GM18858 (cell line): ENCODE measurements around the gene SKAP1.
"Not testable (repeated sequence)": the region's sequence is repeated elsewhere in the genome, so short reads cannot be mapped to it uniquely, and the experiment has no call there.

Experiments
- ATAC-seq: cut with Tn5 transposase; IDR thresholded peaks from one replicate; pipeline ENCODE4 v1.9.1; 2021; ENCODE audit not compliant: unreplicated experiment

SKAP1 gene

DNA sequence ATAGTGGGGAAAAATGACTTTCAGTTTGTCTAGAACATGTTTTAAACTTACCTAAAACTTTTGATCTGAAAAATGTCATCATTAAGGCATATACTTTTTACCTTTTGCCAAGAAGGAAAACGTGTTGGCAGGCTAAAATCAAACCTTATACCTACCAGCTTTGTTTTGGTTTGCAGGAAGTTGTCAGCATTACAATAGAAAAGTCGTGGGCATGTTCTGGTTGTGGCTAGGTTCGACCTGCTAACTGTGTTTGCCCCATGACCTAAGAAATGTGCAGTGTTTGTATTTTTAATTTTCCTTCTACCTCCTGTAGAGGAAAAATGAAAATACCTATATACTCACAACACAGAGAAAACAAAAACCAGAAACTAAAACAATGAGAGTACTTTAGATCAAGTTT is 13.0 kb downstream of the SKAP1 start:
- ATAC-seq, result no peak

DNA sequence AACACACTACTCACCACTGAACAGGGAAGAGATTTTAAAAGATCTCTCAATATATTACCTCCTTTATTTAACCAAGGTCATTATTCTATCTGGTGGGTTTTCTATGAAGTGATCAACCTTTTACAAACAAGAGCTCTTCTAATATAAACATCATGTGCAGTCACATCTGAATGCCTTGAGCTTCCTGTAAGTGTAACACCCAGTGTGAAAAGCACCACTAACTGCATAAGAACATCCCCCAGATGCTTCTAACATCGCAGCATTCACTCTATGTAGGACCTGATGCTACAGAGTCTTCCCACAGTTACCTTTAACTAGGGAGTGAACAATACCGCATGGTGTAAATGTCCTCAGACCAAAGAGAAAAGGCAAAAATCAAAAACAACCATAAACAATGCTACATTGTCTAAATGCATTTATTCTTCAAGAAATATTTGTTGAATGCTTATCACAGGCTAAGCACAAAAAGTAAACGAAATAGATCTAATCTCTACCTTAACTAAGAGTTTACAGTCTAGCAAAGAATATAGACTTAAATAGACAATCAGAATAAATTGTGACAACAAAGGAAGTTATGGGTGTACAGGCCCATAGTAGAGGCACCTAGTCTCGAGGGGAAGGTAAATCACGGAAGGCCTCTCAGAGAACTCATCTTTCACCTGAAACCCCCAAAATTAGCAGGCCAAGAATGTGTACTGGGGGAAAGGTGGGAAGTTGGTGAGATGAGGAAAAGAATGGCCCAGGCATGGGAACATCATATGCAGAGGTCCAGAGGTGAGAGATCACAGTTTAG is 16.2 kb downstream of the SKAP1 start:
- ATAC-seq, result no peak

- no peak for ATAC-seq
These were observed 17.2 kb downstream of the SKAP1 start for GRCh38 chr17:48412841-48413240.

GRCh38 chr17:48410821-48411220 is 19.2 kb downstream of the SKAP1 start:
- ATAC-seq, result not testable (repeated sequence)

DNA sequence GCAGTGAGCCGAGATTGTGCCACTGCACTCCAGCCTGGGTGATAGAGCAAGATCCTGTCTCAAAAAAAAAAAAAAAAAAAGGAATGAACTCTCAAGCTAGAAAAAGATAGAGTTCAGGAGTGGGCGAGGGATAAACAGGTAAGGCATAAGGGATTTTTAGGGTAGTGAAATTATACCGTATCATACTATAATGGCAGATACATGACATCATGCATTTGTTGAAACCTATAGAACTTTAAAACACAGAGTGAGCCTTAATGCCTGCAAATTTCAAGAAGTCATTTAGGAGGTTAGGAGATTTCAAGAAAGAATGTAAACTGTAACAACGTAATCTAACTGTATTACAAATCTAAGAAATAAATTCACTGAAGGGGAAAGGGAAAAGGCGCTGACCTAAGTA is 20.4 kb downstream of the SKAP1 start:
- ATAC-seq, result no peak

GRCh38 chr17:48406936-48407567 is 23.0 kb downstream of the SKAP1 start:
- ATAC-seq, result no peak

DNA sequence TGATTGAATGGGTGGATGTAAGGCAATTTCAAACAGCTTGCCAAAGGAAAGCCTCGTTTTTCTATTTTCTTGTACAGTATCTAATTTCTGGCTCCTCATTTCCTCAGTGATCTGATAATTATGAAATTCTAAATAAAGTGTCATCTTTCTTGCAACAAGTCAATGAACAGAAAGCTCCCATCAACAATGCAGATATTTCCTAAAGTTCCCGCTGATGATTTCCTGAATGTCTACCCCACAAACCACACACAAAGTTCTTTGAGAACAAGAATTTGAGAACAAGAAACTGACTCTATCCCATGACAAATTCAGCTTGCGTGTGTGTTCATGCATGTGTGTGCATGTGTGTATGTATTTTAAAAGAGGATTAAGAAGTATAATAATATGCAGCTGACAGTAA is 35.2 kb downstream of the SKAP1 start:
- ATAC-seq, result no peak

DNA sequence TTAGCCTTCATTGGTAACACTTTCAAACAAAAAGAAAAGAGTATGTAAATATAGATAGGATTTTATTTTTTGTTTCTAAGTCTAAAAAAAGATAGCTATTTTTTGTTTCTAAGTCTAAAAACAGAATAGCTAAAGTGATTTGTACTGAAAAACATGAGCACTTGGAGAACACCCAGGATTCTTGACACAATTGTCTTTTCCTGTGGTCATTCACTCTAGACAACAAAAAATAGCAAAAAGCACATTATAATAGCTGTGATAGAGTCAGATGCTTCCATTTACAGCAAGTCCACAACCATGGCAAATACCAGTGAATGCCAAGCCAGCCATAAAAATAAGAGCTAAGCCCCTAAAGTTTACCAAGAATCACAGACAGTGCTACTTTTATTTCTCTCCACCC is 36.7 kb downstream of the SKAP1 start:
- no peak for ATAC-seq

- no peak for ATAC-seq
These were observed 37.2 kb downstream of the SKAP1 start for GRCh38 chr17:48392857-48393256.

DNA sequence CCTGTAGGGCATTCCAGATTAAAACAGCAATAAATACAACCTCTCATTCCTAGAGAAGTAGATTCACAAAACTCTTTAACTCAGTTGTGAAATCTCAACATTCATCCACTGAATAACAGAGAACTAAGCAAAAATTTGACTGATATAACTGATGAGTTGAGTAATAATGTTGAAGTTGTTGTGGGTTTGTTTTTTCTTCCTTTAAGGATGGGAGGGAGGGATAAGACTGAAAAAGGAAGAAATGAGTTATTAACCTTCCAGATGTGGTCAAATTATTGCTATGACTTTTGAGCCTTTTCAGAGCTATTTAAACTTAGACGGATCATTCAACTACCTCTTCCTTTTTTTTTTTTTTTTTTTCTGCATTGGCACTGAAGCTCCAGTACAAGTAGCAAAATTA is 38.6 kb downstream of the SKAP1 start:
- ATAC-seq, result no peak

DNA sequence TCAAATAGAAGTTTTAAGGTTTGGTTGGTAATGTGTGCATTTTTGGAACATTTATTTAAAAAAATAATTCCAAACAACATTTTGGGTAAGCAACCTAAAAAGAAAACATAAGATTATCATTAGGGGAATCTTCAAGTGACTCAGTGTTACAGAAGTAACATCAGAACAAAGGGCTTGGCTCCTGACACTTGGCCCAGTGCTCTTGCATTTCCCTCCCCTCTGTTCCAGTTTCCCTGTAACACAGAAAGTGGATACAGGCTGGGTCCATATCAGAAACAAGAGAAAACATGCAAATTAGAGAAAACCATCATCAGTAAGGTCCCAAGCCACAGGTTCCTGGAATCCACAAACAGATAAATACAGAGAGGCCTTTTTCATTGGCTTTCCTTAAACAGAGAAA is 40.1 kb downstream of the SKAP1 start:
- no peak for ATAC-seq

DNA sequence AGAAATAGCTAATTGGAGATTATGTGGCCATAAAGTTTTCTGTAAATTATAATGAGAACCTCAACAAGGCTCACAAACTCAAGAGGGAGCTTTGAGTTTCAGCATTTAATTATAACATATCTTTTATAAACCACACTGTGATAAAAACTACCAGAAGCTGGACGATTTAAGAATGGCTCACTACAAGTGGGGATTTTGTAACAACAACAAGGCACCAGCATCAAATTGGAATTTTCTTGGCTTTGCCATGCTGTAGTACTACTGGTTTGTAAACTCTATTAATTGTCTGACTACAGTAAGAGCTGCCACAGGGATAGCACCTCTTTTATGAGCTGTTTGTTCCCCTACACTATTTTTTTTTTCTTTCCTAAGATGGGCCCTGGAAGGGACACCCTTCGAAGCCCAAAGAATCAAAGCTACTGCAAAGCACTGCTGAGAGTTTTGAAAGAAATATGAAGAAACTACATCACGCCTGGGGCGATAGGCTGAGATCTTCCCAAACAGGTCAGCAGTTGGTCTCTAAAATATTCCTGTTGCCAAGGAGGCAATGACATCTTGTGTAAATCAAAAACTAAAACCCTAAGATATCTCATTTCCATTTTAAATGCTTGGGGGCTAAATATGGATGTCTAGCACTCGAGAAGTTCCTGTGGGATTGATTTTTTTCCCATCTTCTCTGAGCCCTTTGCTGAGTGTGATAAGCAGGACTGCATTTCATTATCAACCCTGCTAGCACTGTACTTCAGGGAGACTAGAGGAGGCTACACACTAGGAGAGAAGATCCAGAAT is 40.9 kb downstream of the SKAP1 start:
- no peak for ATAC-seq

DNA sequence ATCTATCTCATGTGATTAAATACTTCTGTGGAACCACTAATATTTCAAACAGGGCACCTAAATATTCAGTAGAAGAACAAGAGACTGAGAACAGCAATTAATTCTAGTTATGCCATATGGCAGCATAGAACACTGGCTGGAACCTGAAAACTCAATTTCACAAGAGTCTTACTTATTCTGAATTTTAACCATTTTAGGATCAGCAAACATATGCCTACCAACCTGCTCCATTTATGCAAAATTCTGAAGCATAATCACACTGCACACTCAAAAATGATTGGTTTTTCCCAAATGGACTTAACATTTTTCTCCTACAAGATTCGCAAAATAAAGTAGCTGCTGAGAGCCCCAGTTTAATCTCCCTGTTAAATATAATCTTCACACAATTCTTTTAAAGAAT is 43.2 kb downstream of the SKAP1 start:
- ATAC-seq, result no peak

GRCh38 chr17:48385319-48385718 is 44.7 kb downstream of the SKAP1 start:
- no peak for ATAC-seq

- no peak for ATAC-seq
These were observed 45.9 kb downstream of the SKAP1 start for GRCh38 chr17:48384164-48384563.

DNA sequence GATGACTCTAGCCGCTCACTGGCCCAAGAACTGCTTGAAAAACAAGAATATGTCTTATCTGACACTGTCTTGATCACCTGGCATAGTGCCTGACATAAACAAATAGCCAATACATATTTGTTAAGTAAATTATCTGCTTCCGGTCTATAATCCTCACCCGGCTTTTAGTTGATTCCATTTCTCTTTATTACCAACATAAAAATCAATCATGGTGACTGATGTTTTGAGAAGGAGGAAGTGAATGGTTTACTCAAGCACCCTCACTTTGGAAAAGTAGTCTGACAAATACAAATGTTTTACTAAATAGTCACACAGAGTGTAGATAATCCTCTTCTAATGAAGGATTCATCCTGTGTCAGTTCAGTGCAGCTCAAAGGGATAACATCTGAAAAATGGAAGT is 47.0 kb downstream of the SKAP1 start:
- ATAC-seq, result no peak

DNA sequence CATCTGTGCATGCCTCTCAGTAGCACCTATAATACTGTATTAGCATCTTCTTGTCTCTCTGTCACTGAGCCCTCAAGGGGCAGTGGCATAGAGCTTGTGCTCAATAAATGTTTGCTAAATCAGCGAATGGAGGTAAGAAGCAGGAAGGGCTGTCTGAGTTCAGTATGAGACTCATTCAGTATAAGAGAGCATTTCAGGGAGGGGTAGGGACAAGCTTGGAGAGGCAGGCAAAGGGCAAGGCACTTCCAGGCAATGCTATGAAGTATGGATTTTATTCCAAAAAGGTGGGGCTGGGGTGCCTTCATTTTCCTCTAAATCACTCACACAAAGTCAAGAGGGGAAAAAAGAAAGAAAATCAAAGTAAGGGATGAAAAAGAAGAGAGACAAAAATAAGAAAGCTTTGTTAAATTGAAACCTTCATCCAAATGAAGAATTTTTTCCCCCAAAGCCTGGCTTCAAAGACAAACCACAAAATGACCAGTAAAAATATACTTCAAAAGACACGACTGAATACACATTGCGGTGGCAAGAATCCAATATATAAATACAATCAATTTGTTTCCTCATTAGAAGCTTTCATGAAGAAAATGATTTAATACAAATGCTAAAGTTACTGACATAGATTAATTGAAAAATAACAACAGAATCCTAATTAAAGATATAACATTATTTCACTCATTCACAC is 51.2 kb downstream of the SKAP1 start:
- no peak for ATAC-seq

DNA sequence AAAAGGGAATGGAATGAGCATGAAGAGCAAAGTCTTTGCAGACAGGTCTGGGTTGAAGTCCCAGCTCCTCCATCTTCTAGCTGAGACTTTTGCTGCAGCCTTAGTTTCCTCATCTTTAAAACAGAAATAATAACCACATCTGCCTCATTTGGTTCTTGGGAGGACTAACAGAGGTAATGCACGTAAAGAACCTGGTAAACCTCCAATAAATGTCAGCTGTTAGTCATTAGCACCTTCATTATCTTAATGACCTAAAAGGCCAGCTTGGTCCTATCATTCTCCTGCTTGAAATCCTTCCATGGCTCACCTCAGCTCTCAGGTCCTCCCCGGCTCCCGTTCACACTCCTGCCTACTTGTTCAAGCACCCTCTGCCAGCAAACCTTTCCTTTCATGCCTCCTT is 51.8 kb downstream of the SKAP1 start:
- ATAC-seq, result no peak

- no peak for ATAC-seq
These were observed 53.2 kb downstream of the SKAP1 start for GRCh38 chr17:48376682-48377325.

DNA sequence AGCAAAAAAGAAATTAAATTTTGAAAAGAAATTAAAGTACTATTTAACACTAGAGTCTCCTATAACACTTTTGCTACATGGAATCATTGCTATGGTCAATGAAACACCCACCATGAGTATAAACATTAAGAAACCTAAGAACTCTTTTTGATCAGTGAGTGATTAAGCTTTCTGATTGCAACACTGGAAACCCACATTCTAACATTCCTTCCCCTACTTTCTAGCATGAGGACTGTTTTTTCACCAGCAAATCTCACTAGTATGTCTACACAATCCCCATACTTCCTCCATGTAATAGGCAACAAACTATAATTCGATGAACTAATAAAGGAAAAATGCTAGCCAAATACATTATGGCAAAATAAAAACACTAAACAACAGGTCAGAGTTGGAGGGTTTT is 54.7 kb downstream of the SKAP1 start:
- ATAC-seq, result no peak

- ATAC-seq, result no peak
These were observed 55.3 kb downstream of the SKAP1 start for GRCh38 chr17:48374650-48375230.
